ENCODE data around the gene WDR54.

- TF ChIP-seq FOSL1 (IDR thresholded peaks at IDR 0.05; ENCODE audit: low read depth), result no peak
- no peak for TF ChIP-seq CTCF (IDR thresholded peaks at IDR 0.05 in 2 of 3, conservative IDR thresholded peaks at IDR 0.05 in 1 of 3; ENCODE audit: borderline replicate concordance in 1 of 3, insufficient read depth in 1 of 3, low read depth in 2 of 3, low read length in 2 of 3)
- TF ChIP-seq POLR2A (IDR thresholded peaks at IDR 0.05; ENCODE audit: borderline replicate concordance, extremely low read depth, insufficient read depth, insufficient read length), result no peak
- TF ChIP-seq SIN3A (IDR thresholded peaks at IDR 0.05; ENCODE audit: low read depth), result no peak
- TF ChIP-seq POLR2AphosphoS5 (IDR thresholded peaks at IDR 0.05; ENCODE audit: low read depth, low read length), result no peak
- no peak for TF ChIP-seq RAD21 (IDR thresholded peaks at IDR 0.05; ENCODE audit: low read depth)
- no peak for TF ChIP-seq REST (IDR thresholded peaks at IDR 0.05; ENCODE audit: low read depth)
Observed at GRCh38 chr2:74462786-74463105, 41.2 kb downstream of the WDR54 start.

Measured in HCT116 (cell line).